K562 (cell line): Measurements from ENCODE around the gene CCDC87. TPM values are rescaled to one million over a fixed set of nuclear protein-coding genes. Genes with fewer than 3 reads are reported as not detected.

Source experiments
- ARID1B ChIP-seq: fragments of 450-650 bp; IDR thresholded peaks from 2 replicates; pipeline ENCODE4 v1.6.1; 2016; ENCODE audit warnings: antibody characterized with exemption, mild to moderate bottlenecking, inconsistent platforms
- CC2D1A ChIP-seq: fragments of 450-650 bp; IDR thresholded peaks from 2 replicates; pipeline ENCODE4 v1.6.1; 2017; ENCODE audit warnings: mild to moderate bottlenecking
- HDAC3 ChIP-seq: fragments of 450-650 bp; IDR thresholded peaks from 2 replicates; pipeline ENCODE4 v1.6.1; 2018; ENCODE audit warnings: borderline replicate concordance, mild to moderate bottlenecking, moderate library complexity; ENCODE audit not compliant: partially characterized antibody
- KHSRP ChIP-seq: fragments of 450-650 bp; IDR thresholded peaks from 2 replicates; pipeline ENCODE4 v1.6.1; 2017
- NFIC ChIP-seq: fragments of 450-650 bp; IDR thresholded peaks from 2 replicates; pipeline ENCODE4 v1.6.1; 2017; ENCODE audit warnings: mild to moderate bottlenecking, inconsistent platforms
- PTTG1 ChIP-seq: fragments of 450-650 bp; IDR thresholded peaks from 2 replicates; pipeline ENCODE4 v1.6.1; 2016; ENCODE audit warnings: low read depth, mild to moderate bottlenecking, missing genetic modification characterization, missing compliant biosample characterization
- XRCC4 ChIP-seq: IDR thresholded peaks from one replicate; pipeline ENCODE4 v1.6.1; 2011; ENCODE audit not compliant: insufficient read depth, insufficient read length; ENCODE audit errors: extremely low read depth
- YBX1 ChIP-seq: fragments of 450-650 bp; IDR thresholded peaks from 2 replicates; pipeline ENCODE4 v1.7.1; 2016; ENCODE audit warnings: mild to moderate bottlenecking
- ZBTB7A ChIP-seq: IDR thresholded peaks from 2 replicates; pipeline ENCODE4 v1.6.1; 2011; ENCODE audit warnings: low read depth, mild to moderate bottlenecking, low read length, moderate library complexity, borderline replicate concordance; ENCODE audit not compliant: control insufficient read depth
- polyA plus RNA-seq, 8 experiments: library from polyadenylated mRNA; depleted of rRNA in 4 of 8; stranded (reverse) in 5 of 8; unstranded in 3 of 8; fragments of >200 nt; fragmentation: Nextera tagmentation in 2 of 8; fragmentation: Illumina TruSeq in 1 of 8; extraction: Ambion mirVana in 2 of 8; extraction: Trizol in 1 of 8; gene quantifications; 2 replicates each; pipeline versions ENCODE4 v1.2.1 to v1.2.3, GENCODE V29; 2011 to 2014; ENCODE audit warnings: inconsistent platforms in 1 of 8, missing spikeins in 1 of 8
- total RNA-seq, 7 experiments: library from RNA; depleted of rRNA in 6 of 7; stranded (reverse); fragments of >200 nt in 6 of 7; fragmentation: Illumina TruSeq in 2 of 7; extraction: Trizol in 2 of 7; gene quantifications; 2 replicates each; pipeline versions ENCODE4 v1.2.1 to v1.2.3, GENCODE V29; 2011 to 2021; ENCODE audit warnings: low replicate concordance in 1 of 7
- TF ChIP-seq, protein P1 (sequence below): fragments of 250-450 bp; sonication (Bioruptor Pico); IDR thresholded peaks from 2 replicates; pipeline ENCODE4 v1.4.0; 2020; ENCODE audit warnings: borderline replicate concordance
- TF ChIP-seq, protein P2 (sequence below): fragments of 150-350 bp; IDR thresholded peaks from 2 replicates; pipeline ENCODE4 v1.6.1; 2014; ENCODE audit warnings: low read depth, mild to moderate bottlenecking, low read length, borderline replicate concordance
- TF ChIP-seq, protein P3 (sequence below): sonication (generic); formaldehyde crosslinking; IDR thresholded peaks from 2 replicates; pipeline ENCODE4 v1.8.0; 2022; ENCODE audit warnings: mild to moderate bottlenecking, missing genetic modification reagents
- TF ChIP-seq, protein P4 (sequence below): sonication (generic); formaldehyde crosslinking; IDR thresholded peaks from 2 replicates; pipeline ENCODE4 v1.8.0; 2022; ENCODE audit warnings: mild to moderate bottlenecking, low read depth, missing genetic modification reagents
- TF ChIP-seq, protein P5 (sequence below): fragments of 450-650 bp; IDR thresholded peaks from 2 replicates; pipeline ENCODE4 v1.6.1; 2017; ENCODE audit warnings: antibody characterized with exemption

CCDC87 gene
- total and polyA plus RNA-seq, 9 of the 15 experiments (the other 6 are each of a cell fraction or from before 2014, with no cell fraction given): 0.03 to 0.44 (median 0.15) TPM; not detected in 1

DNA sequence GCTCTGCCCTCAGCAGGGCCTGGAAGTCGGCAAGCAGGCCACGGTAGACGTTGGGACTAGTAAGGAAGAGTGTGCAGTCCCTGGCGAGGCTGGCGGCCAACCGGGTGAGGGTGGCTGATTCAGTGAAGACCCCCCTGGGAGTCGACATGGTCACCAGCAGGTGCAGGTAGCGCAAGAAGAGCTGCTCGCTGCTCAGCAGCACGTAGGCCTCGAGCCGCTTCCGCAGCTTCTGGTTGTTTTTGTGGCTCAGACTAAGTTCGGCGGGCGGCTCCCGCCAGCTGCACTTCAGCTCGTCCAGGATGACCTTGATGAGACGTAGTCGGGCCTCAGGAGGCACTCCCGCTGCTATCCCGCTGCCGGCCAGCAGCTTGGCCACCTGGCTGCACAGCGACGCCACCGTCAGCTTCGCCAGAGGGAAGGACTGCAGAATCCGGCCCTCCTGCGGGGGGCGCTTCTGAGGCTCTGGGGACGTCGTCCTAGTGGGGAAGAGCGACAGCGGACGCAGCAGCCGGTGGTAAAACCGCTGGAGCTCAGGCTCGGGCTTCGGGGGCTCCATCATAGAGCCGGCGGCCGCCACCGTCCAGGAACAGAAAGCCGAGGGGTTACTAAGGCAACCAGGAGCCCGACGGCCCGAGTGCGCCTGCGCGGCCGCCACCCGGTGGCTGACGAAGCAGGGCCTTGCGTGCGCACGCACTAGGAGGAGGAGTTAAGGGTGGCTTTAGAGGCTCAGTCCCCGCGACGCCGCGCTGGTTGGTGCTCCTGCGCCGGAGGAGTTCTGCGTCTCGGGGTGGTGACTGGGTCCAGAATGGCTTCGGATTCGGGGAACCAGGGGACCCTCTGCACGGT, at the start of gene CCDC87, which contains the start of gene CCS (continued):
- TF ChIP-seq, protein P1, sequence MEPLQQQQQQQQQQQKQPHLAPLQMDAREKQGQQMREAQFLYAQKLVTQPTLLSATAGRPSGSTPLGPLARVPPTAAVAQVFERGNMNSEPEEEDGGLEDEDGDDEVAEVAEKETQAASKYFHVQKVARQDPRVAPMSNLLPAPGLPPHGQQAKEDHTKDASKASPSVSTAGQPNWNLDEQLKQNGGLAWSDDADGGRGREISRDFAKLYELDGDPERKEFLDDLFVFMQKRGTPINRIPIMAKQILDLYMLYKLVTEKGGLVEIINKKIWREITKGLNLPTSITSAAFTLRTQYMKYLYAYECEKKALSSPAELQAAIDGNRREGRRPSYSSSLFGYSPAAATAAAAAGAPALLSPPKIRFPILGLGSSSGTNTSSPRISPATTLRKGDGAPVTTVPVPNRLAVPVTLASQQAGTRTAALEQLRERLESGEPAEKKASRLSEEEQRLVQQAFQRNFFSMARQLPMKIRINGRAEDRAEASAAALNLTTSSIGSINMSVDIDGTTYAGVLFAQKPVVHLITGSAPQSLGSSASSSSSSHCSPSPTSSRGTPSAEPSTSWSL: no peak
- TF ChIP-seq, protein P2, sequence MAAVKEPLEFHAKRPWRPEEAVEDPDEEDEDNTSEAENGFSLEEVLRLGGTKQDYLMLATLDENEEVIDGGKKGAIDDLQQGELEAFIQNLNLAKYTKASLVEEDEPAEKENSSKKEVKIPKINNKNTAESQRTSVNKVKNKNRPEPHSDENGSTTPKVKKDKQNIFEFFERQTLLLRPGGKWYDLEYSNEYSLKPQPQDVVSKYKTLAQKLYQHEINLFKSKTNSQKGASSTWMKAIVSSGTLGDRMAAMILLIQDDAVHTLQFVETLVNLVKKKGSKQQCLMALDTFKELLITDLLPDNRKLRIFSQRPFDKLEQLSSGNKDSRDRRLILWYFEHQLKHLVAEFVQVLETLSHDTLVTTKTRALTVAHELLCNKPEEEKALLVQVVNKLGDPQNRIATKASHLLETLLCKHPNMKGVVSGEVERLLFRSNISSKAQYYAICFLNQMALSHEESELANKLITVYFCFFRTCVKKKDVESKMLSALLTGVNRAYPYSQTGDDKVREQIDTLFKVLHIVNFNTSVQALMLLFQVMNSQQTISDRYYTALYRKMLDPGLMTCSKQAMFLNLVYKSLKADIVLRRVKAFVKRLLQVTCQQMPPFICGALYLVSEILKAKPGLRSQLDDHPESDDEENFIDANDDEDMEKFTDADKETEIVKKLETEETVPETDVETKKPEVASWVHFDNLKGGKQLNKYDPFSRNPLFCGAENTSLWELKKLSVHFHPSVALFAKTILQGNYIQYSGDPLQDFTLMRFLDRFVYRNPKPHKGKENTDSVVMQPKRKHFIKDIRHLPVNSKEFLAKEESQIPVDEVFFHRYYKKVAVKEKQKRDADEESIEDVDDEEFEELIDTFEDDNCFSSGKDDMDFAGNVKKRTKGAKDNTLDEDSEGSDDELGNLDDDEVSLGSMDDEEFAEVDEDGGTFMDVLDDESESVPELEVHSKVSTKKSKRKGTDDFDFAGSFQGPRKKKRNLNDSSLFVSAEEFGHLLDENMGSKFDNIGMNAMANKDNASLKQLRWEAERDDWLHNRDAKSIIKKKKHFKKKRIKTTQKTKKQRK: no peak
- TF ChIP-seq, protein P3, sequence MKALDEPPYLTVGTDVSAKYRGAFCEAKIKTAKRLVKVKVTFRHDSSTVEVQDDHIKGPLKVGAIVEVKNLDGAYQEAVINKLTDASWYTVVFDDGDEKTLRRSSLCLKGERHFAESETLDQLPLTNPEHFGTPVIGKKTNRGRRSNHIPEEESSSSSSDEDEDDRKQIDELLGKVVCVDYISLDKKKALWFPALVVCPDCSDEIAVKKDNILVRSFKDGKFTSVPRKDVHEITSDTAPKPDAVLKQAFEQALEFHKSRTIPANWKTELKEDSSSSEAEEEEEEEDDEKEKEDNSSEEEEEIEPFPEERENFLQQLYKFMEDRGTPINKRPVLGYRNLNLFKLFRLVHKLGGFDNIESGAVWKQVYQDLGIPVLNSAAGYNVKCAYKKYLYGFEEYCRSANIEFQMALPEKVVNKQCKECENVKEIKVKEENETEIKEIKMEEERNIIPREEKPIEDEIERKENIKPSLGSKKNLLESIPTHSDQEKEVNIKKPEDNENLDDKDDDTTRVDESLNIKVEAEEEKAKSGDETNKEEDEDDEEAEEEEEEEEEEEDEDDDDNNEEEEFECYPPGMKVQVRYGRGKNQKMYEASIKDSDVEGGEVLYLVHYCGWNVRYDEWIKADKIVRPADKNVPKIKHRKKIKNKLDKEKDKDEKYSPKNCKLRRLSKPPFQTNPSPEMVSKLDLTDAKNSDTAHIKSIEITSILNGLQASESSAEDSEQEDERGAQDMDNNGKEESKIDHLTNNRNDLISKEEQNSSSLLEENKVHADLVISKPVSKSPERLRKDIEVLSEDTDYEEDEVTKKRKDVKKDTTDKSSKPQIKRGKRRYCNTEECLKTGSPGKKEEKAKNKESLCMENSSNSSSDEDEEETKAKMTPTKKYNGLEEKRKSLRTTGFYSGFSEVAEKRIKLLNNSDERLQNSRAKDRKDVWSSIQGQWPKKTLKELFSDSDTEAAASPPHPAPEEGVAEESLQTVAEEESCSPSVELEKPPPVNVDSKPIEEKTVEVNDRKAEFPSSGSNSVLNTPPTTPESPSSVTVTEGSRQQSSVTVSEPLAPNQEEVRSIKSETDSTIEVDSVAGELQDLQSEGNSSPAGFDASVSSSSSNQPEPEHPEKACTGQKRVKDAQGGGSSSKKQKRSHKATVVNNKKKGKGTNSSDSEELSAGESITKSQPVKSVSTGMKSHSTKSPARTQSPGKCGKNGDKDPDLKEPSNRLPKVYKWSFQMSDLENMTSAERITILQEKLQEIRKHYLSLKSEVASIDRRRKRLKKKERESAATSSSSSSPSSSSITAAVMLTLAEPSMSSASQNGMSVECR (CRISPR knock-in tag): peak; percentile 89
- no peak; the same call in 1 of the 2 replicates for TF ChIP-seq ZBTB7A
- TF ChIP-seq CC2D1A: no peak
- TF ChIP-seq HDAC3: no peak
- TF ChIP-seq YBX1: no peak
- no peak for TF ChIP-seq XRCC4
- no peak for TF ChIP-seq KHSRP
- peak; percentile 80 for TF ChIP-seq NFIC
- TF ChIP-seq, protein P4, sequence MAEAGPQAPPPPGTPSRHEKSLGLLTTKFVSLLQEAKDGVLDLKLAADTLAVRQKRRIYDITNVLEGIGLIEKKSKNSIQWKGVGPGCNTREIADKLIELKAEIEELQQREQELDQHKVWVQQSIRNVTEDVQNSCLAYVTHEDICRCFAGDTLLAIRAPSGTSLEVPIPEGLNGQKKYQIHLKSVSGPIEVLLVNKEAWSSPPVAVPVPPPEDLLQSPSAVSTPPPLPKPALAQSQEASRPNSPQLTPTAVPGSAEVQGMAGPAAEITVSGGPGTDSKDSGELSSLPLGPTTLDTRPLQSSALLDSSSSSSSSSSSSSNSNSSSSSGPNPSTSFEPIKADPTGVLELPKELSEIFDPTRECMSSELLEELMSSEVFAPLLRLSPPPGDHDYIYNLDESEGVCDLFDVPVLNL (CRISPR knock-in tag): no peak
- TF ChIP-seq ARID1B: no peak; the same call in 1 of the 2 replicates
- no peak for TF ChIP-seq PTTG1
- TF ChIP-seq, protein P5, sequence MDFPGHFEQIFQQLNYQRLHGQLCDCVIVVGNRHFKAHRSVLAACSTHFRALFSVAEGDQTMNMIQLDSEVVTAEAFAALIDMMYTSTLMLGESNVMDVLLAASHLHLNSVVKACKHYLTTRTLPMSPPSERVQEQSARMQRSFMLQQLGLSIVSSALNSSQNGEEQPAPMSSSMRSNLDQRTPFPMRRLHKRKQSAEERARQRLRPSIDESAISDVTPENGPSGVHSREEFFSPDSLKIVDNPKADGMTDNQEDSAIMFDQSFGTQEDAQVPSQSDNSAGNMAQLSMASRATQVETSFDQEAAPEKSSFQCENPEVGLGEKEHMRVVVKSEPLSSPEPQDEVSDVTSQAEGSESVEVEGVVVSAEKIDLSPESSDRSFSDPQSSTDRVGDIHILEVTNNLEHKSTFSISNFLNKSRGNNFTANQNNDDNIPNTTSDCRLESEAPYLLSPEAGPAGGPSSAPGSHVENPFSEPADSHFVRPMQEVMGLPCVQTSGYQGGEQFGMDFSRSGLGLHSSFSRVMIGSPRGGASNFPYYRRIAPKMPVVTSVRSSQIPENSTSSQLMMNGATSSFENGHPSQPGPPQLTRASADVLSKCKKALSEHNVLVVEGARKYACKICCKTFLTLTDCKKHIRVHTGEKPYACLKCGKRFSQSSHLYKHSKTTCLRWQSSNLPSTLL: no peak
